PFSK-1 (cell line): ENCODE measurements around the gene SLC24A3.

Source experiments
- FOXP2 ChIP-seq: optimal IDR thresholded peaks from 2 replicates; pipeline ENCODE3; 2011; ENCODE audit warnings: borderline replicate concordance, control low read depth, inconsistent platforms; ENCODE audit not compliant: insufficient read depth; ENCODE audit errors: extremely low read length, extremely low read depth
- POLR2AphosphoS5 ChIP-seq: IDR thresholded peaks from 2 replicates; pipeline ENCODE4 v1.6.1; 2012; ENCODE audit warnings: low read depth, mild to moderate bottlenecking, control low read depth, low read length, moderate library complexity
- SIN3A ChIP-seq: IDR thresholded peaks from 2 replicates; pipeline ENCODE4 v1.6.1; 2012; ENCODE audit warnings: mild to moderate bottlenecking, low read length, moderate library complexity, borderline replicate concordance; ENCODE audit not compliant: insufficient read depth
- TAF1 ChIP-seq: IDR thresholded peaks from 2 replicates; pipeline ENCODE4 v1.6.1; 2012; ENCODE audit warnings: low read length, control low read depth, borderline replicate concordance; ENCODE audit not compliant: insufficient read depth
- TF ChIP-seq, protein P1 (sequence below), 2 experiments: IDR thresholded peaks; 2 replicates each; pipeline versions ENCODE4 v1.6.1 to v1.8.0; 2011 to 2012; ENCODE audit warnings: low read depth in 2 of 2, low read length in 2 of 2, control low read depth in 1 of 2, inconsistent platforms in 1 of 2, mild to moderate bottlenecking in 1 of 2, moderate library complexity in 1 of 2; ENCODE audit not compliant: insufficient read depth in 1 of 2

Gene SLC24A3

GRCh38 chr20:19211252-19211651 is 1.2 kb upstream of the SLC24A3 start:
- TF ChIP-seq POLR2AphosphoS5 (no peak), TAF1 (no peak), FOXP2 (no peak), SIN3A (no peak)
- TF ChIP-seq, protein P1, sequence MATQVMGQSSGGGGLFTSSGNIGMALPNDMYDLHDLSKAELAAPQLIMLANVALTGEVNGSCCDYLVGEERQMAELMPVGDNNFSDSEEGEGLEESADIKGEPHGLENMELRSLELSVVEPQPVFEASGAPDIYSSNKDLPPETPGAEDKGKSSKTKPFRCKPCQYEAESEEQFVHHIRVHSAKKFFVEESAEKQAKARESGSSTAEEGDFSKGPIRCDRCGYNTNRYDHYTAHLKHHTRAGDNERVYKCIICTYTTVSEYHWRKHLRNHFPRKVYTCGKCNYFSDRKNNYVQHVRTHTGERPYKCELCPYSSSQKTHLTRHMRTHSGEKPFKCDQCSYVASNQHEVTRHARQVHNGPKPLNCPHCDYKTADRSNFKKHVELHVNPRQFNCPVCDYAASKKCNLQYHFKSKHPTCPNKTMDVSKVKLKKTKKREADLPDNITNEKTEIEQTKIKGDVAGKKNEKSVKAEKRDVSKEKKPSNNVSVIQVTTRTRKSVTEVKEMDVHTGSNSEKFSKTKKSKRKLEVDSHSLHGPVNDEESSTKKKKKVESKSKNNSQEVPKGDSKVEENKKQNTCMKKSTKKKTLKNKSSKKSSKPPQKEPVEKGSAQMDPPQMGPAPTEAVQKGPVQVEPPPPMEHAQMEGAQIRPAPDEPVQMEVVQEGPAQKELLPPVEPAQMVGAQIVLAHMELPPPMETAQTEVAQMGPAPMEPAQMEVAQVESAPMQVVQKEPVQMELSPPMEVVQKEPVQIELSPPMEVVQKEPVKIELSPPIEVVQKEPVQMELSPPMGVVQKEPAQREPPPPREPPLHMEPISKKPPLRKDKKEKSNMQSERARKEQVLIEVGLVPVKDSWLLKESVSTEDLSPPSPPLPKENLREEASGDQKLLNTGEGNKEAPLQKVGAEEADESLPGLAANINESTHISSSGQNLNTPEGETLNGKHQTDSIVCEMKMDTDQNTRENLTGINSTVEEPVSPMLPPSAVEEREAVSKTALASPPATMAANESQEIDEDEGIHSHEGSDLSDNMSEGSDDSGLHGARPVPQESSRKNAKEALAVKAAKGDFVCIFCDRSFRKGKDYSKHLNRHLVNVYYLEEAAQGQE (IDR thresholded peaks at IDR 0.05; ENCODE audit: insufficient read depth in 1 of 2, low read depth in 2 of 2, low read length in 2 of 2): no peak

DNA sequence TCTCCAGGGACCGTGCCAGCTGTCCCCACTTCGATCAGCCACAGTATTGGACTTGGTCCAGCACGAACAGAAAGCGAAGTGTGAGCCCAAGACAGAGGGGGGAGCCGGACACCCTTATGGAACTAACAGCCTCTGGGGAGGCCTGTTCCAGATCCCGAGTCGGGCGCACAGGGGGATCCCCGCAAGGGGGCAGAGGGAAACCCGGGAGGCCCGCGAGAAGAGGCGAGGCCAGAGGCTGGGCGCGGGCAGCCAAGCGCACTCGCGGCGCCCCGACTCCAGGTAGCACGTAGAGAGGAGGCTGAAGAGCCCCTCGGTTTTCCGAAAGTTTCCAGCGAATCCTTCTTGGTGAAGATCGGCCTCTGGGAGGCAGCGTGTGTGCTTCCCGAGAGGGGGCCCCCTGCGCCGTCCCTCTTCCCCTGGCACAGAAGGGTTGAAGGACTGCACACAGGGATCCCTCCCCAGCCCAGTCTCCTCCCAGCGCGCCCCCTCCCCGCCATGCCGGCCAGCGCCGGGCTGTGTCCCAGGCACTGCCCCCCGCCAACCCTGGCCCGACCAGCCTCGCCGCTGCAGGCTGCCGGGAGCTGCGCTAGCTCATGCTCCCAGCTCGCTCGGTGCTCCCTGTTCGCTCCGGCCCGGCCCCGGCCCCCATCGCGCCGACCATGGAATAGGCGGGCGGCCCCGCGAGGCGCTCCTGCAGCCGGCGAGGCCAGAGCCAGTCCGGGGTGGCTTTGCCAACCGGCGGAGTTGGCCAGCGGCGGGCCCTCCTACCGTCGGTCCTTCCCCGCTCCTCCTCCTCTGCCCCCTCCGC is 577 bp upstream of the SLC24A3 start:
- TF ChIP-seq SIN3A (no peak), POLR2AphosphoS5 (no peak), FOXP2 (no peak), TAF1 (no peak)
- TF ChIP-seq, protein P1 (IDR thresholded peaks at IDR 0.05; ENCODE audit: insufficient read depth in 1 of 2, low read depth in 2 of 2, low read length in 2 of 2): no peak

DNA sequence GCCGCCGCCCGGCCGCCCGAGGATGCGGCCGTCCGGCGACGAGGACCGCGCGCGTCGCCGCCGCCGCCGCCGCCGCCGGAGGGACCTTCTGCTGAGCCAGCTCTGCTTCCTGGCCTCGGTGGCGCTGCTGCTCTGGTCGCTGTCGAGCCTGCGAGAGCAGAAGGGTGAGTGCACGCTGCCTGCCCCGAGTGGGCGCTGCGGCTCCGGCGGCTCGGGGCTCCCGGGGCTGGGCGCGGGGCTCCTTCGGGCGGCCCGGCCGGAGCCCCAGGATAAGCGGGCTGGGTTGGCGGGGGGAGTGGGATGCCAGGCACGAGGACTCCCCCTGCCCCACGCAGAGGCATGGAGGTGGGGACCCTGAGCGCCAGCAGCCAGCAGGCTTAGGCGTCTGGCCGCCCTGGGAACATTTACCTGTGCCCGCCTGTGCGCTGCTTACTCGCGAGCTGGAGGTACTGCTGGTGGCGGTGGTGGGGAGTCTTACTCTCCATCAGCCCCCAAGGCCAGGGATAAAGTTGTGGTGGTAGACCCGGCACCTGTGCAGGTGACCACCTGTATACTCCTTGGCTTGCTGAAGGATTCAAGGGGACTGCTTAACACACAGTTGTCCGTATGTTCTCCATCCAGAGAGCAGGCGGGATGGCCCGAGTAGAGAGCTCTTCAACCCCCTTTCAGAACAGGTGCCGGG is 520 bp downstream of the SLC24A3 start:
- TF ChIP-seq POLR2AphosphoS5 (no peak), SIN3A (no peak), TAF1 (no peak), FOXP2 (no peak)
- TF ChIP-seq, protein P1 (IDR thresholded peaks at IDR 0.05; ENCODE audit: insufficient read depth in 1 of 2, low read depth in 2 of 2, low read length in 2 of 2): no peak

GRCh38 chr20:19213946-19214490 is 1.6 kb downstream of the SLC24A3 start:
- TF ChIP-seq SIN3A: no peak
- no peak for TF ChIP-seq FOXP2
- TF ChIP-seq, protein P1 (IDR thresholded peaks at IDR 0.05; ENCODE audit: insufficient read depth in 1 of 2, low read depth in 2 of 2, low read length in 2 of 2): no peak
- TF ChIP-seq POLR2AphosphoS5: no peak
- no peak for TF ChIP-seq TAF1
